H1 (cell line): ENCODE results near the gene IREB2. TPM values are rescaled to one million over a fixed set of nuclear protein-coding genes. Genes with fewer than 3 reads are reported as not detected.

Experiments used
- CTCF ChIA-PET: fragments of 300-600 bp; sonication (Branson Sonifier 250); formaldehyde crosslinking; loops from one replicate; lab custom pipeline; 2021; ENCODE audit not compliant: partially characterized antibody; lab: Charles Lee
- POLR2A ChIA-PET: fragments of 300-600 bp; sonication (Branson Sonifier 250); formaldehyde crosslinking; loops from one replicate; lab custom pipeline; 2021; ENCODE audit warnings: inconsistent platforms; ENCODE audit not compliant: partially characterized antibody; lab: Charles Lee
- DNase-seq, 2 experiments: peaks; one replicate each; pipeline versions ENCODE4 v3.0.0 to v3.0.0-alpha.2; 2010 to 2022; ENCODE audit warnings: low spot score in 2 of 2, low read depth in 1 of 2, mixed read lengths in 1 of 2
- FAIRE-seq: peaks from 2 replicates; lab custom pipeline; 2011; peaks lifted over from hg19 to GRCh38; lab: Jason Lieb, UNC
- H2AFZ ChIP-seq: 2 replicates; pipeline ENCODE4 v1.8.1; 2012; ENCODE audit warnings: low read length, inconsistent platforms
- H2AK5ac ChIP-seq: 2 replicates; pipeline ENCODE4 v1.6.1; 2013; ENCODE audit warnings: low read depth, low read length
- H2BK120ac ChIP-seq: replicated peaks from 2 replicates; pipeline ENCODE3; 2013; ENCODE audit warnings: low read depth, low read length, inconsistent platforms
- H2BK12ac ChIP-seq: 2 replicates; pipeline ENCODE4 v1.6.1; 2013; ENCODE audit warnings: low read depth, low read length
- H2BK15ac ChIP-seq: 2 replicates; pipeline ENCODE4 v1.6.1; 2013; ENCODE audit warnings: low read length
- H2BK20ac ChIP-seq: 2 replicates; pipeline ENCODE4 v1.6.1; 2013; ENCODE audit warnings: low read length
- H2BK5ac ChIP-seq: 2 replicates; pipeline ENCODE4 v1.6.1; 2013; ENCODE audit warnings: low read depth, low read length
- H3K14ac ChIP-seq: 2 replicates; pipeline ENCODE4 v1.6.1; 2013; ENCODE audit warnings: inconsistent platforms; ENCODE audit not compliant: insufficient read length
- H3K18ac ChIP-seq: 2 replicates; pipeline ENCODE4 v1.6.1; 2013; ENCODE audit warnings: low read length; ENCODE audit errors: extremely low read depth
- H3K23ac ChIP-seq: 2 replicates; pipeline ENCODE4 v1.6.1; 2013; ENCODE audit warnings: inconsistent platforms; ENCODE audit not compliant: insufficient read length
- H3K23me2 ChIP-seq: 2 replicates; pipeline ENCODE4 v1.6.1; 2013; ENCODE audit warnings: low read depth, low read length
- H3K27ac ChIP-seq: 2 replicates; pipeline ENCODE4 v1.6.1; 2011; ENCODE audit warnings: low read depth, low read length, inconsistent platforms
- H3K27me3 ChIP-seq, 4 experiments: replicated peaks in 1 of 4; 1 replicate in 1 of 4; 2 replicates in 3 of 4; pipeline versions ENCODE4 v1.6.1 to v1.8.1; 2011 to 2013; ENCODE audit warnings: low read length in 3 of 4, mild to moderate bottlenecking in 3 of 4, inconsistent platforms in 2 of 4, mixed read lengths in 2 of 4, moderate library complexity in 1 of 4; ENCODE audit not compliant: control insufficient read depth in 3 of 4, insufficient read depth in 3 of 4; ENCODE audit errors: extremely low read depth in 1 of 4
- H3K36me3 ChIP-seq, 4 experiments: 2 replicates each; pipeline versions ENCODE4 v1.6.1 to v1.8.1; 2011 to 2013; ENCODE audit warnings: mild to moderate bottlenecking in 4 of 4, low read length in 3 of 4, moderate library complexity in 2 of 4, control low read depth in 1 of 4, inconsistent platforms in 1 of 4; ENCODE audit not compliant: insufficient read depth in 4 of 4, control insufficient read depth in 2 of 4
- H3K4ac ChIP-seq: replicated peaks from 2 replicates; pipeline ENCODE3; 2013; ENCODE audit warnings: low read length, low read depth, mixed read lengths, inconsistent platforms; ENCODE audit not compliant: insufficient read length
- H3K4me1 ChIP-seq, 4 experiments: replicated peaks in 1 of 4; 1 replicate in 1 of 4; 2 replicates in 3 of 4; pipeline versions ENCODE4 v1.6.1 to v1.8.1; 2011 to 2013; ENCODE audit warnings: low read length in 3 of 4, inconsistent platforms in 2 of 4, mixed read lengths in 1 of 4; ENCODE audit not compliant: insufficient read depth in 4 of 4, control insufficient read depth in 3 of 4
- H3K4me2 ChIP-seq, 2 experiments: 2 replicates each; pipeline versions ENCODE4 v1.6.1 to v1.8.1; 2011 to 2013; ENCODE audit warnings: low read depth in 2 of 2, low read length in 2 of 2, control low read depth in 1 of 2, inconsistent platforms in 1 of 2, mild to moderate bottlenecking in 1 of 2; ENCODE audit not compliant: insufficient read depth in 1 of 2
- H3K4me3 ChIP-seq, 4 experiments: fragments of 200-600, 300-600 bp in 1 of 4; sonication (generic), shearing (Covaris generic), sonication (Bioruptor Twin) in 1 of 4; 2 replicates each; pipeline versions ENCODE4 v1.5.1 to v1.8.1; 2011 to 2016; ENCODE audit warnings: low read length in 4 of 4, low read depth in 3 of 4, control low read depth in 2 of 4, inconsistent platforms in 2 of 4, mild to moderate bottlenecking in 2 of 4, mixed read lengths in 1 of 4, moderate library complexity in 1 of 4; ENCODE audit not compliant: insufficient read depth in 2 of 4; ENCODE audit errors: extremely low read depth in 1 of 4
- H3K56ac ChIP-seq: replicated peaks from 2 replicates; pipeline ENCODE3; 2013; ENCODE audit warnings: low read depth, mild to moderate bottlenecking, mixed read lengths, low read length, inconsistent platforms; ENCODE audit not compliant: insufficient read length
- H3K79me1 ChIP-seq: 2 replicates; pipeline ENCODE4 v1.6.1; 2013; ENCODE audit warnings: low read depth, low read length, control low read depth
- H3K79me2 ChIP-seq, 2 experiments: 2 replicates each; pipeline versions ENCODE4 v1.6.1 to v1.8.1; 2012 to 2013; ENCODE audit warnings: low read length in 2 of 2, mild to moderate bottlenecking in 2 of 2, inconsistent platforms in 1 of 2; ENCODE audit not compliant: insufficient read depth in 2 of 2, control insufficient read depth in 1 of 2
- H3K9ac ChIP-seq, 4 experiments: replicated peaks in 1 of 4; 1 replicate in 1 of 4; 2 replicates in 3 of 4; pipeline versions ENCODE4 v1.6.1 to v1.8.1; 2011 to 2013; ENCODE audit warnings: low read depth in 3 of 4, low read length in 3 of 4, control low read depth in 2 of 4, mild to moderate bottlenecking in 2 of 4, moderate library complexity in 2 of 4, inconsistent platforms in 1 of 4; ENCODE audit errors: extremely low read depth in 1 of 4
- H3K9me3 ChIP-seq, 2 experiments: 2 replicates each; pipeline versions ENCODE4 v1.6.1 to v1.8.1; 2012 to 2013; ENCODE audit warnings: mild to moderate bottlenecking in 2 of 2, moderate library complexity in 2 of 2, control low read depth in 1 of 2, inconsistent platforms in 1 of 2, low read depth in 1 of 2, low read length in 1 of 2, mixed read lengths in 1 of 2; ENCODE audit not compliant: insufficient read depth in 2 of 2
- H4K20me1 ChIP-seq, 2 experiments: replicated peaks in 1 of 2; 2 replicates each; pipeline versions ENCODE3 to v1.8.1; 2011 to 2013; ENCODE audit warnings: inconsistent platforms in 2 of 2, low read length in 2 of 2, mild to moderate bottlenecking in 1 of 2; ENCODE audit not compliant: insufficient read depth in 2 of 2, control insufficient read depth in 1 of 2
- H4K5ac ChIP-seq: 2 replicates; pipeline ENCODE4 v1.6.1; 2013; ENCODE audit warnings: low read length, low read depth, mixed read lengths, inconsistent platforms; ENCODE audit not compliant: insufficient read length
- H4K8ac ChIP-seq: 2 replicates; pipeline ENCODE4 v1.8.0; 2013; ENCODE audit warnings: mild to moderate bottlenecking, moderate library complexity, low read length, inconsistent platforms; ENCODE audit not compliant: insufficient read depth; ENCODE audit errors: extremely low read depth
- H4K91ac ChIP-seq: replicated peaks from 2 replicates; pipeline ENCODE3; 2013; ENCODE audit warnings: low read length, mixed read lengths, inconsistent platforms; ENCODE audit not compliant: insufficient read length
- BRCA1 ChIP-seq: IDR thresholded peaks from 2 replicates; pipeline ENCODE4 v1.6.1; 2012; ENCODE audit warnings: low read depth, low read length, improper control_type of control experiment
- CHD2 ChIP-seq: IDR thresholded peaks from 2 replicates; pipeline ENCODE4 v1.6.1; 2012; ENCODE audit warnings: low read length, improper control_type of control experiment
- EZH2 ChIP-seq: fragments of 200-600 bp; sonication (generic); IDR thresholded peaks from 2 replicates; pipeline ENCODE4 v1.7.1; 2012; ENCODE audit warnings: low read depth, mild to moderate bottlenecking, moderate library complexity, low read length, inconsistent platforms; ENCODE audit not compliant: severe bottlenecking
- RXRA ChIP-seq: IDR thresholded peaks from 2 replicates; pipeline ENCODE4 v1.6.1; 2011; ENCODE audit warnings: low read depth, mild to moderate bottlenecking, low read length, moderate library complexity; ENCODE audit not compliant: insufficient read depth
- WGBS, 2 experiments: shearing (Covaris generic) in 1 of 2; methylation state at CpG; one replicate each; pipeline versions ENCODE4 v1.1.6 to v1.1.7; 2013 to 2015; ENCODE audit warnings: low lambda C conversion rate in 2 of 2, mixed read lengths in 2 of 2, inconsistent platforms in 1 of 2, low coverage in 1 of 2, missing lambda C conversion rate in 1 of 2; ENCODE audit not compliant: insufficient replicate concordance in 2 of 2, insufficient coverage in 1 of 2, insufficient read length in 1 of 2; ENCODE audit errors: extremely low coverage in 1 of 2, missing lambda C conversion rate in 1 of 2; 5-methylcytosine and 5-hydroxymethylcytosine counted together
- polyA plus RNA-seq, 7 experiments: library from polyadenylated mRNA; depleted of rRNA in 3 of 7; stranded (reverse) in 5 of 7; unstranded in 2 of 7; fragments of >200 nt in 5 of 7; fragments of 200-250 nt in 2 of 7; gene quantifications; 1 replicate in 5 of 7; 2 replicates in 1 of 7; 4 replicates in 1 of 7; pipeline versions ENCODE4 v1.2.1 to v1.2.3, GENCODE V29; 2011 to 2013; ENCODE audit warnings: missing spikeins in 2 of 7, mixed read lengths in 2 of 7
- total RNA-seq: library from RNA; stranded (reverse); fragmentation: NEBNext Ultra II Directional; extraction: Animal tissue kit (Norgen Biotek cat#: 25700); gene quantifications from 2 replicates; pipeline ENCODE4 v1.2.1, GENCODE V29; 2021
- TF ChIP-seq, protein P1 (sequence below): IDR thresholded peaks from 2 replicates; pipeline ENCODE4 v1.6.1; 2011; ENCODE audit warnings: low read depth, mild to moderate bottlenecking, low read length; ENCODE audit not compliant: insufficient read depth

The IREB2 gene
- total and polyA plus RNA-seq, 2 of the 8 experiments (the other 6 are each of a cell fraction or from before 2014, with no cell fraction given), result 21.0 to 103 TPM

DNA sequence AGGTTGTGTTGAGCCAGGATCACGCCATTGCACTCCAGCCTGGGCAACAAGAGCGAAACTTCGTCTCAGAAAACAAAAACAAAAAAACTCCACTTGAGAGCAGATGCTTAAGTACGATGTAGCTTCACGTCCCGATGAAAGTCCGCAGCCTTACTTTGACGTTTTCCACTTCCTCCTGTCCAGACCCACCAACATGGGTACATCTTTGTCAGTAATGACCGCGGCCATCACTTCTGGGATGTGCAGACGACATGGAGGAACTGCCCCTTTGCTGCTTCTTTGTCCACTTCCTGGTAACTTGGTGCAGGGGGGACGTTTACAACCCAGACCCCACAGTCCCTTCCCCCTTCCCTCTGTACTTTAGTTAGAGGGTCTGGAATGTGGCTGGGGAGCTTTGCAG lies 49.2 kb upstream of the IREB2 start:
- TF ChIP-seq CHD2 (no peak), RXRA (no peak), EZH2 (no peak), BRCA1 (no peak)
- TF ChIP-seq, protein P1, sequence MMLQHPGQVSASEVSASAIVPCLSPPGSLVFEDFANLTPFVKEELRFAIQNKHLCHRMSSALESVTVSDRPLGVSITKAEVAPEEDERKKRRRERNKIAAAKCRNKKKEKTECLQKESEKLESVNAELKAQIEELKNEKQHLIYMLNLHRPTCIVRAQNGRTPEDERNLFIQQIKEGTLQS, result no peak
- H3K9me3 ChIP-seq, result no peaks in the 10 kb centered on the region
- POLR2A ChIA-PET, result interaction anchor here (1.3 to 2.0 kb wide), 5 partner anchors 16 to 50 kb away, joined by 3 to 5 read pairs (median 4); partner anchors contain the start of gene CRABP1
- H3K14ac ChIP-seq, result no peak overlapping the region
- H3K18ac ChIP-seq, result peak overlapping the region; percentile 14; the same call in 1 of the 2 replicates
- H3K36me3 ChIP-seq, result no peaks in the 10 kb centered on the region
- no peaks in the 10 kb centered on the region for H3K79me1 ChIP-seq
- H3K4me2 ChIP-seq, result no peak overlapping the region
- no peak overlapping the region for H4K5ac ChIP-seq
- WGBS, 2 experiments, result 84% methylated on average over 12 of the region's 12 CpGs; no CpG with 5 or more reads in 1 of the 2 experiments
- H3K4me1 ChIP-seq, result peaks cover 0 to 21% (median 15%) of the 10 kb centered on the region in 4 experiments
- DNase-seq (no peak), FAIRE-seq (no peak)
- no peak overlapping the region for H3K27ac ChIP-seq
- H2BK15ac ChIP-seq, result peak overlapping the region; percentile 55; the same call in 1 of the 2 replicates
- H3K79me2 ChIP-seq, result no peaks in the 10 kb centered on the region
- H2AFZ ChIP-seq, result peak overlapping the region; percentile 21; the same call in 1 of the 2 replicates
- peak overlapping the region; percentile 57; the same call in 1 of the 2 replicates for H2AK5ac ChIP-seq
- no peak overlapping the region for H3K9ac ChIP-seq
- no peak overlapping the region for H3K23ac ChIP-seq
- CTCF ChIA-PET, result interaction anchor here (0.9 to 8.1 kb wide), 5 partner anchors 9 to 187 kb away, joined by 3 to 69 read pairs (median 3); no protein-coding TSS in a partner anchor
- no peak overlapping the region for H3K56ac ChIP-seq
- peaks cover 0 to 2% (median under 1%) of the 10 kb centered on the region in 4 experiments; a peak in 2 of 7 replicates for H3K27me3 ChIP-seq
- H2BK20ac ChIP-seq, result peak overlapping the region; percentile 41; the same call in 1 of the 2 replicates
- H4K8ac ChIP-seq, result no peak overlapping the region; the same call in 1 of the 2 replicates
- peak overlapping the region; percentile 72; the same call in 1 of the 2 replicates for H2BK12ac ChIP-seq
- no peak overlapping the region for H3K4ac ChIP-seq
- H3K4me3 ChIP-seq, result no peak overlapping the region
- peak overlapping the region; percentile 6 for H2BK120ac ChIP-seq
- peak overlapping the region; percentile 13; the same call in 1 of the 2 replicates for H2BK5ac ChIP-seq
- no peak overlapping the region for H4K91ac ChIP-seq
- no peaks in the 10 kb centered on the region for H3K23me2 ChIP-seq
- no peaks in the 10 kb centered on the region for H4K20me1 ChIP-seq
